ENCODE results near the gene VAMP1.

VAMP1 gene

DNA sequence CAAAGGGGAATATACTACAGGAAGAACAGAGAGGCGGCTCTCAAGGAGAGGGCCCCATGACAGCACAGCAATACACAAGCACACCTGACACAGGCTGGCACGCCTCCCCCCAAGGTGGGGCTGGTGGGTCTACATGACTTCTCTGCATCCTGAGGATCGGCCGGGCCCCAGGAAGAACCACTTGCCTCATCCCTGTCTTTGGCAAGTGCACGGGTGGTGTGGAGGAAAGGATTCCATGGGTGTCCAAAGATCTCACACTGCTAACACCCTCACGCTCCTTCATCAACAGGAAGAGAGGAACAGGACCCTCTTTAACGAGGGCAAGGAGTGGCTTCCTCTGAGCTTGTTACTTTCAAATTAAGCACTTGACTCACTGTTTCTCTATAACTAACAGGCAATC lies 7.3 kb downstream of the VAMP1 start:
- Histone ChIP-seq H3K4me3 (replicated peaks; ENCODE audit: insufficient read depth, low read length) (no peak overlapping the region), H3K27ac (replicated peaks) (peak overlapping the region; percentile 87), H3K27me3 (ENCODE audit: insufficient read depth, poor library complexity, severe bottlenecking) (no peaks in the 10 kb centered on the region)
- TF ChIP-seq GABPA (IDR thresholded peaks at IDR 0.05; ENCODE audit: low read depth) (no peak), SPI1 (IDR thresholded peaks at IDR 0.05; ENCODE audit: borderline replicate concordance, low read depth) (no peak)
- TF ChIP-seq, protein P1, sequence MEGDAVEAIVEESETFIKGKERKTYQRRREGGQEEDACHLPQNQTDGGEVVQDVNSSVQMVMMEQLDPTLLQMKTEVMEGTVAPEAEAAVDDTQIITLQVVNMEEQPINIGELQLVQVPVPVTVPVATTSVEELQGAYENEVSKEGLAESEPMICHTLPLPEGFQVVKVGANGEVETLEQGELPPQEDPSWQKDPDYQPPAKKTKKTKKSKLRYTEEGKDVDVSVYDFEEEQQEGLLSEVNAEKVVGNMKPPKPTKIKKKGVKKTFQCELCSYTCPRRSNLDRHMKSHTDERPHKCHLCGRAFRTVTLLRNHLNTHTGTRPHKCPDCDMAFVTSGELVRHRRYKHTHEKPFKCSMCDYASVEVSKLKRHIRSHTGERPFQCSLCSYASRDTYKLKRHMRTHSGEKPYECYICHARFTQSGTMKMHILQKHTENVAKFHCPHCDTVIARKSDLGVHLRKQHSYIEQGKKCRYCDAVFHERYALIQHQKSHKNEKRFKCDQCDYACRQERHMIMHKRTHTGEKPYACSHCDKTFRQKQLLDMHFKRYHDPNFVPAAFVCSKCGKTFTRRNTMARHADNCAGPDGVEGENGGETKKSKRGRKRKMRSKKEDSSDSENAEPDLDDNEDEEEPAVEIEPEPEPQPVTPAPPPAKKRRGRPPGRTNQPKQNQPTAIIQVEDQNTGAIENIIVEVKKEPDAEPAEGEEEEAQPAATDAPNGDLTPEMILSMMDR (IDR thresholded peaks at IDR 0.05; ENCODE audit: insufficient read depth, low read length) = no peak
- no peak for DNase-seq (ENCODE audit: low read depth in 1 of 2, low spot score in 1 of 2)

DNA sequence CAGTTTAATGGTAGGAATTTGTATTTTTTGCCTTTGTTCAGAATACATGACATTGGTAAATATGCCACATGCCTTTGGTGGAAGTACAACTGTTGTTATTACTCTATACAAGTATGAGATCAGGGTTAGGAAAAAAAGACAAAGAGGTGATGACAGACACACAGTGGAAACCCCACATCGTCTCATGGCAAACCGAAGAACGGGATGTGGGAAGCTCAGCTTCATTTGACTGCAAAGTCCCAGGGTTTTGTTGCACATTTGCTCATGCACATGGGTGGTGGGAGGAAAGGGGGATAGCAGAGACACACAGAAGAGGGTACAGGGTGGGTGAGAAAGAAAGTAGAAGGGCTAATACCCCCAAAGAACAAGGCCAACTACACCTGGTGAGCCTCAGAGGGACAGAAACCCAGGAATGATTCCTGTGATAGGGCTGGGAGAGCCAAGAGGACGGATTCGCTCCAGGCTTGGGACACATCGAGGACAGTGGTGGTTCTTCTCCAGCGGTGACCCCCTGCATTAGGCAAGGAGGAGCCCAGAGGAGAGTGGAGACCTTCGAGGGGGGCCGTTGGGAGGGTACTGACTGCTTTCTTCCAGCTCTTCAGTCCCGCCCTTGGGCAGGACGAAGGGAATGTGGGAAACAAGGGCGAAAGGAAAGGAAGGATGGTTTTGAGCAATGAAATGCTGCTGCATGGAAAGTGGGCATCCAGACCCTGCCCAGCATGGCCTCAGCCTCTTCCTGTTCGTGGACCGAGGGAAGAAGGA lies 8.1 kb downstream of the VAMP1 start:
- peak overlapping the region; percentile 87 for H3K27ac ChIP-seq (replicated peaks)

DNA sequence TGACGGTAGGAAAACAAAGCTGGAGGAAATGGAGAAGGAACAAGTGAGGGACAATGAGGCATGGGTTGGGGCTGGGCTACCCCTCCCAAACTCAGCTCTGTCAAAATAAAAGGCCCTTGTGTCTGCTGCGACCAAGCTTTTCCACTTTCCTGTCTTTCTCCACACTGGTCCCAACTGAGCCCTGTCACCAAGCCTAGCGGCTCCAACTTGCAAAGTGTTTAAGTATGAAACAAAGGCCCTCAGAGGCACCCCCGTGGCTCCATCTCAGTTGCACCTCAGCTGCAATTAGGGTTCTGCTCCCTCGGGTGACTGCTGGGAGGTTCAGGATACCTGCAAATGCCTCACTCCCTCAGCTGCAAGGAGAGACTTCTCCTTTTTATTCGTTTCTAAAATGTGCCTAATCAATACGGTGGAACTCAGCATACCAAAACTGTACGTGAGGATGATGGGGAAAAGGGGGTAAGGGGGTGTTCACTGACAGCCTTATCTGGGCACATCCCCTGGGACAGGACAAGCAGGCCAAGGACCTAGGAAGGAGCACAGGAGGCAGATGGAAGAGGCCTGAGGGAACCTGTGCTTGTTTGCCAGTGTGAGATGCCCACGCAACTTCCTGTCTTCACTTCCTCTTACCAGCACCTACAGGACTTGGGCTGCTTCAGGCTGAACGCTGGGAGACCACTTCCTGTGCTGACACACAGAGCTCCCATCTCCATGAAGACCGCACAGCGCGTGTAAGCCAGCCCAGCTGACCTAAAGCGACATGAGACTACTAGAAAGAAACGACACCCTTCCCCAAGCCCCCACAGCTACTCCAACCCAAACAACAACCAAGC lies 8.9 kb downstream of the VAMP1 start:
- peak; percentile 95 for TF ChIP-seq POLR2AphosphoS5 (IDR thresholded peaks at IDR 0.05; ENCODE audit: low read depth)
- TF ChIP-seq SPI1 (IDR thresholded peaks at IDR 0.05; ENCODE audit: borderline replicate concordance, low read depth) = peak; percentile 98
- peak; percentile 81 for TF ChIP-seq GABPA (IDR thresholded peaks at IDR 0.05; ENCODE audit: low read depth)
- TF ChIP-seq, protein P1 (IDR thresholded peaks at IDR 0.05; ENCODE audit: insufficient read depth, low read length) = no peak
- TF ChIP-seq, protein P2, sequence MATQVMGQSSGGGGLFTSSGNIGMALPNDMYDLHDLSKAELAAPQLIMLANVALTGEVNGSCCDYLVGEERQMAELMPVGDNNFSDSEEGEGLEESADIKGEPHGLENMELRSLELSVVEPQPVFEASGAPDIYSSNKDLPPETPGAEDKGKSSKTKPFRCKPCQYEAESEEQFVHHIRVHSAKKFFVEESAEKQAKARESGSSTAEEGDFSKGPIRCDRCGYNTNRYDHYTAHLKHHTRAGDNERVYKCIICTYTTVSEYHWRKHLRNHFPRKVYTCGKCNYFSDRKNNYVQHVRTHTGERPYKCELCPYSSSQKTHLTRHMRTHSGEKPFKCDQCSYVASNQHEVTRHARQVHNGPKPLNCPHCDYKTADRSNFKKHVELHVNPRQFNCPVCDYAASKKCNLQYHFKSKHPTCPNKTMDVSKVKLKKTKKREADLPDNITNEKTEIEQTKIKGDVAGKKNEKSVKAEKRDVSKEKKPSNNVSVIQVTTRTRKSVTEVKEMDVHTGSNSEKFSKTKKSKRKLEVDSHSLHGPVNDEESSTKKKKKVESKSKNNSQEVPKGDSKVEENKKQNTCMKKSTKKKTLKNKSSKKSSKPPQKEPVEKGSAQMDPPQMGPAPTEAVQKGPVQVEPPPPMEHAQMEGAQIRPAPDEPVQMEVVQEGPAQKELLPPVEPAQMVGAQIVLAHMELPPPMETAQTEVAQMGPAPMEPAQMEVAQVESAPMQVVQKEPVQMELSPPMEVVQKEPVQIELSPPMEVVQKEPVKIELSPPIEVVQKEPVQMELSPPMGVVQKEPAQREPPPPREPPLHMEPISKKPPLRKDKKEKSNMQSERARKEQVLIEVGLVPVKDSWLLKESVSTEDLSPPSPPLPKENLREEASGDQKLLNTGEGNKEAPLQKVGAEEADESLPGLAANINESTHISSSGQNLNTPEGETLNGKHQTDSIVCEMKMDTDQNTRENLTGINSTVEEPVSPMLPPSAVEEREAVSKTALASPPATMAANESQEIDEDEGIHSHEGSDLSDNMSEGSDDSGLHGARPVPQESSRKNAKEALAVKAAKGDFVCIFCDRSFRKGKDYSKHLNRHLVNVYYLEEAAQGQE (IDR thresholded peaks at IDR 0.05; ENCODE audit: insufficient replicate concordance, low read depth) = no peak
- Histone ChIP-seq H3K27me3 (ENCODE audit: insufficient read depth, poor library complexity, severe bottlenecking) (no peaks in the 10 kb centered on the region), H3K4me3 (replicated peaks; ENCODE audit: insufficient read depth, low read length) (no peak overlapping the region), H3K27ac (replicated peaks) (peak overlapping the region; percentile 87)
- peak; percentile 95 to 99 for DNase-seq (ENCODE audit: low read depth in 1 of 2, low spot score in 1 of 2)

More for the DNA sequence above, 8.1 kb downstream of the VAMP1 start:
- no peak for TF ChIP-seq SPI1 (IDR thresholded peaks at IDR 0.05; ENCODE audit: borderline replicate concordance, low read depth)
- TF ChIP-seq GABPA (IDR thresholded peaks at IDR 0.05; ENCODE audit: low read depth) = no peak
- TF ChIP-seq, protein P2 (IDR thresholded peaks at IDR 0.05; ENCODE audit: insufficient replicate concordance, low read depth) = no peak
- TF ChIP-seq, protein P1 (IDR thresholded peaks at IDR 0.05; ENCODE audit: insufficient read depth, low read length) = no peak
- TF ChIP-seq POLR2AphosphoS5 (IDR thresholded peaks at IDR 0.05; ENCODE audit: low read depth) = no peak; the same call in 1 of the 2 replicates
- no peaks in the 10 kb centered on the region for H3K27me3 ChIP-seq (ENCODE audit: insufficient read depth, poor library complexity, severe bottlenecking)
- no peak for DNase-seq (ENCODE audit: low read depth in 1 of 2, low spot score in 1 of 2)
- H3K4me3 ChIP-seq (replicated peaks; ENCODE audit: insufficient read depth, low read length) = no peak overlapping the region

All from HL-60 (cell line).